D341Med (cell line): ENCODE data around the gene LPAR1.

Experiments used
- DNase-seq: peaks from one replicate; pipeline ENCODE4 v3.0.0; 2012; ENCODE audit warnings: low spot score

The LPAR1 gene

DNA sequence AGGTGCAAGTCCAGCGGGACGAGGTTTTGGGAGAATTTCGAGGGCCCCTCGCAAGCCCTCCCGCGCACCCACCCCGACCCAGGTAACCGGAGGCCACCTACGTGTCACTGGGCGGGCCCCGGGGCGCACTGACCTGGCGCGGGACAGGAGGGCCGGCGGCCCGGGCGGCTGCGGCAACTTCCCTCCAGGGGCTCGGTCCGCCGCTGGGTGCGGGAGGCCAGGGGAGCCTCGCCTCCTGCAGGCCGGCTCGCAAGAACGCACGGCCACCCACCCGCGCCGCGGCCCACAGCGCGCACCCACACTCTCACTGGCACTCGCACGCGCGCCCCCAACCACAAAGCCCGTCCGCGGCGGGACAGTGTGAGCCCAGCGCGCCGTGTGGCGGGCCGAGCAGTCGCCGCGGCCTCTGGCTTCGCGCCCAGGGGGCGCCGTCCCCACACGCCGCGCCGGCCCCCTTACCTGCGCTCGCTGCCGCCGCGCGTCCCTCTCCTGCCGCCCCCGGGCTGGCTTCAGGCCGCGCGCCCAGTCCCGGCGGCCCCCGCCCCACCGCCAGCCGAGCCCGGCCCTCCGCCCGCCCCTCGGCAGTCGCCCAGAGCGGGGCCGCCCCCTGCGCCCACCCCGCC lies 451 bp downstream of the LPAR1 start:
- DNase-seq, result peak; percentile 87

DNA sequence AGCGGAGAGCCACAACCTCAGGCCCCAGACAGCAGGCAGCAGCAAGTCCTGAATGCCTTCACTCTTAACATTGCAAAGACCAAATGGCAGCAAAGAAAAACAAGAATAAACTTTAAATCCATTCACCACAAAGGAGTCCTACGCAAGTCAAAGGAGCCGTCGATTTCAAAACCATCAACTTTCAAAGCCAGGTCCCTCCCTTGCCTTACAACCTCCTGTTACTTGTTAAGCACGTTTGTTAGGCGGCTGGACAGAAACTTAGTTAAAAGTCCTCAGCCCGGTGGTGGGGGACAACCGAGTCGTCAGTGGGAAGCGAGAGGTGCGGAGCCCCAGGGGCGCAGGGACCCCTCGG lies 938 bp downstream of the LPAR1 start:
- no peak for DNase-seq

DNA sequence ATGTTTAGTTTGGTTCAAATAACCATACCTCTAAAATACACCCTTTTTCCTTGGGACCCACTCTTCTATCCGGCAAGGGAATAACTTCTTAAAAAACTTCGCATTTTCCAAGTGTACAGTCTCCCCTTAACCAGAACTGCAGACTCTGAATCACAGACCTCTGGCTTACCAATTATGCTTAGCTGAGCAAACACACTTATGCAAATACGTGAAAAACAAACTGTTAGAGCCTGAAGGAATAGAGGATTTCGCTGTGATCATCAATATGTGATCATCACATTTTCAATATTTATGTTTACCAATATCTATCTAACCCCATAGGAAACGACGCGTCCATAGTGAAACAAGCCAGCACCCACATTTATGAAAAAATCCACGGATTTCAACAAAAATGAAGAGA lies 1.3 kb downstream of the LPAR1 start:
- DNase-seq, result no peak

DNA sequence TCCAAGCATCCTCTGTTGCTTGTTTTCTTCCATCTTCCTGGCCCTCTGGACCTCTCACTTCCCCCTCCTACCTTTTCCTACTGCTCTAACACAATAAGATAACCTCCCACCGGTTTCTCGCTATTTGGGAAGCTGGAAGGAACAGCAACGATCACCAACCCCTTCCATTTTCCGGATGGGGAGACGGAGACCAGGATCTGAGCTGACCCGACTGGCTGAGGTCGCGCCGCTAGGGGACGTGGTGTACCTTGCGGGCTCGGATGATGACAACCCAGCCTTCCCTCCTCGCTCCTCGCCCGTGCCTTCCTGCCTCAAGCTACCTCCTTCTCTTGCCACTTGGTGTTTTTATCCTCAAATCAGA lies 1.9 kb downstream of the LPAR1 start:
- DNase-seq, result no peak

DNA sequence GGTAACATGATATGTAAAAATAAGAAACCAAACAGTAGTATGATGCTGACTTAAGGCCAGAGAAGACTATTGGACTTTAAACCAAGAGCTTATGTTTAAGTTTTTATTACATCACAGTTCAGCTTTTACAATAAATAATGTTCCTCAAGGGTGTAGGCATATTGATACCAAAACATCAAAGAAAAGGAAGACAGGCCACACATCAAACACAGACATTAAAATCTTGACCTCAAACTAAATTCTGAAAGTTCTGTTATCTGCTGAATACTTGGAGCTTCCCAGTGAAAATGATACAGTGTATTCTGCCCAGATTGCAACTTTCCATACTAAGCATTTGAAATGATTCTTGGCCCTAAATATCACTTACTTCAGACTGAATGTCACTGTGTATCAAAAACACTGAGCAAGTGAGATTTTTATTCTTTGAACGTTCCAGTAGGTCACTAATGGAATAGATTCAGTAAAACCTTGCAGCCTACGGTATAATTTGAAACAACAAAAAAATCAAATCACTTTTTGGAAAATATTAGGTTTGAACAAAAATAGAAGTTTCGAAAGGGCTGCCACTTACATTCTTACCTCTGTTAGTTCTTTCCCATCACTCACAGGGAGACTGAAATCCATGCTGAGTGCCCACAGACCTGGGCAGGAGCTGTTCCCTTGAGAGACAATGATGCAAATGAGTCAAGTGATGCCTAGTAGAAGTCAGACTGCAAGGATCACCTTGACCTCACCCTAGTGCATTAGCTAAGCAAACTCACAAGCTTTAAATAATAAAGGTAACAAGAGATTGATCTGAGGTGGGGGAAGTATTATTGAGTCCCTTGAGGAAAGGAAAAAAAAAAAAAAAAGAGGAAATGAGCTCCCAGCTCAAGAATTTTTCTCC lies 2.5 kb downstream of the LPAR1 start:
- no peak for DNase-seq

DNA sequence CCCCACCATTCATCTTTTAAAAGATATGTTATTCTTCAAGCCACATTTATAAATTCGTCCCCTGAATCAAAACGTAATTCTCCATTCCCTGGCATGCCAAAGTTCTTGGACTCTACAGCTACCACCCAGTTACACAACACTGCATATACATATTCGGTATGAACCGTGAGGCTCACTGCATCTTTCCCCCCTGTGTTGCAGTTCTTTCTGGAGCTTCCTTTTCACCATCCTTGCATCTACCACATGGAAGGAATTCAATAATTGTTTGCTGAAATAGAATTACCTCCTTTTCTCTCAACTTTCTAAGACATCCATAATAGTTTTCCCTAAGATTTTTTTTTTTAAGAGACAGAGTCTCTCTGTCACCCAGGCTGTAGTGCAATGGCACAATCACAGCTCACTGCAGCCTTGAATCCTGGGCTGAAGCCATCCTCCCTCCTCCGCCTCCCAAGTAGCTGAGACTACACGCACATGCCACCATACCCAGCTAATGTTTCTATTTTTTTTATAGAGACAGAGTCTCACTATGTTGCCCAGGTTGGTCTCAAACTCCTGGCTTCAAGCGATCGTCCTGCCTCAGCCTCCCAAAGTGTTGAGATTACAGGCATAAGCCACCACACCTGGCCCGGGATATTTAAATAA lies 3.3 kb downstream of the LPAR1 start:
- DNase-seq, result no peak

DNA sequence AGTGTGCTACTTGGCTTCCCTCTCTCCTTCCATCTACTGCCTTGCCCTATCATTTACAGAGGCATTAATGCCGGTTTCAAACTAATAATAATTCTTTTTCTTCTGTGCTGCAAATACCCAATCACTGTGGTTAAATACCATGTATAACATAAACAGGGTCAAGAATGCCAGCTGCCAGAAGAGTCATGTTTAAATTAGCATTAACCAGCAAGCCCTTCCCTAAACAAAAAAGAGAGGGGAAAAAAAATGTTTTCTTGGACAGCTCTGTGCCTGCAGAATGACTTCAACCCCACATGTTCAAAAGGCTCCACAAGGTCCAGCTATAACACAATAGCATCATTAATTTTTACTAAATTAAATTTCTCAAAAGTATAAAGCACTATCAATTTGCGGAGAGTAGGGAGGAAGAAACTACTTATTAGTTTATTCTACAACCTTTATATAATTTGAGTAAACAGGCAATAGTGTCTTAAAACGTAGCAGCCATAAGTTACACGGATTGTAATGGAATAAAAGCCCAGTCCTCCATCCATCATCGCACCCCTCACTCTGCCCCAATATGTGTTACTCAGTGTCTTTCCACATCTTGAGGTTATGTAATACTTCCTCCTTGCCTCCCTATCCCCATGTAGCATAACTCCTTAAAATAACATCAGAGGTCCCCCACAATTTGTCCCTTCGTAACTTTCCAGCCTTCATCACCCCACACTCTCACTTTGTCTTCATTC lies 3.9 kb downstream of the LPAR1 start:
- DNase-seq, result no peak

DNA sequence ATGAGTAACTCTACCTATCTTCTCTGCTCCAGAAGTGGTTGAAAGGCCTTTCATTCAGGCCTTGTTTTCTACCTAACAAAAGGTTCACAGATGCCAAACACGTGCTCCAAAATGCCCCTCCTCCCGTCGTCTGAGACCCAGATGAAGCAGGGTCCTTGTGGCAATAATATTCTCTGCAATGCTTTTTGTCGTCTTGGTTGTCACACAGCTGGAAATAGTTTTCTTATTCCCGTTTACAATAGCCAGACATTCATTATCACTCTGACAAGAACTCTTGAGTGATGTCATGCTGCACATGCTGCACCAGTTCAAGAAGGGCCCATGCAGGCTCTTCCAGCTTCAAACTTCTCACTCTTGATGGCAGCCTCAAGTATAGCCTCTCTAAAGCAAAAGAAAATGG lies 7.8 kb downstream of the LPAR1 start:
- DNase-seq, result no peak

DNA sequence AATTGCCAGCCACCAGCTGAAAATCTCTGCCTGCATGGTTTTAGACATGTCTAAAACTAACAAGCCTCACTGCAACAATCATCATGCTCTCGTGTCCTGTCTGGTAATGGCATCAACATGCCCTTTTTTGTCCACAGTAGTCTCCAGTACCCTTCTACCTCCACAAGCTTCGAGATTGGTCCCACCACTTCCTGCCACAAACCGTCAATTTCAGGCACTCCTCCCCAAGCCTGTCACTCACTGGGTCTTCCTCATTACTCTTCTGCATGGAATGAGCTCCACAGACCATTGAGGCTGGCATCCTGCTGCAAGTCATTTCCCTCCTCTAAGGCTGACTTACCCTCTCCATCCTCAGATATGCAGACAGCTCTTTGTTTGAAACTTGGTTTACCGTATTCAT lies 9.0 kb downstream of the LPAR1 start:
- no peak for DNase-seq

DNA sequence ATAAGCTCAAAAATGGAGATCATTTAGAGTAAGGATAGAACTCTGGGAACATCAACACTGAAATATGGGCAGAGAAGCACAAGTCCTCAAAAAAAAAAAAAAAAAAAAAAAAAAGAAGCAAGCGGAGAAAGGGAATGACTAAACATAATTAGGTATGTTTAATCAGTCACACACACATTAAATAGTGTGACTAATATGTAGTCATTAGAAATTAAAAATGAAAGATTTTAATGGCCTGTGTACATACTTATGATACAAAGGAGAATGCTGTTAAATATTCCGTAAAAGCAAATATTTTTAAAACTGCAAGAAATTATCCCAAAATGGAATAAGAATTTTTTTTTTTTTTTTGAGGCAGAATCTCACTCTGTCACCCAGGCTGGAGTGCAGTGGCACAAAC lies 10.5 kb downstream of the LPAR1 start:
- DNase-seq, result no peak

DNA sequence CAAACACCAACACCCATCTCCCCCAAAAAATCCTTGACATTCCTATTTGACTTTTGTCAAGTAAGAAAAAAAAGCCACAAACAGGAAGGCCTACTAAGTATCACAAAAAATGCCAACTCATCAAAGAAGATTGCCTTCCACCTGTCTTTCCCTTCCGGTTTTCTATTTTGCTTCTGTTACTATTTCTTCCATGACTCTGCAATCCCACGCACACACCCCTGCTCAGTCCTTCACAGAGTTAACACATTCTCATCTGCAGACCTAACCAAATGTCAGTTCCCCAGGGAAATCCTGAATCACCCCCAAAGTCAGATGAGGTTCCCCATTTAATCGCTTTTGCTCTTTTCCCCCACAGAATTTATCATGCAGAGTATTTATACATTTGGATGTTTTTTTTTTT lies 15.1 kb downstream of the LPAR1 start:
- DNase-seq, result no peak

DNA sequence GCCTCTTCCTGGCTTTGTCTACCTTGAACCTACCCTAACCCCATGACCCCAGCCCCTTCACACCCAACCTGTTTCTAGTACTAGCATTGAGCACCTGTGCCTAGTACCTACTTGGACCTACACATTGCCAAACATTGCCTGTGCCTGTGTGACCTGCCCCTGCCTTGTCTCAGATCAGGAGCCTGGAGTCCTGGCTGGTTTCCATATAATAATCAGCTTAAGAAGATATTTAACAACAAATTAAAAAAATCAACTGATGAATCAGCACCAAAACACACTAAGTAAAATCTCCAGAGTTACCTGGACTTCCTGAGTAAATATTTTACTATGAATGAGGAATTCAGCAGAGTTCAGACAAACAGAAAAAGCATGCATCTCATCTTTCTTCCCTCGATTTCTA lies 17.7 kb downstream of the LPAR1 start:
- DNase-seq, result no peak

DNA sequence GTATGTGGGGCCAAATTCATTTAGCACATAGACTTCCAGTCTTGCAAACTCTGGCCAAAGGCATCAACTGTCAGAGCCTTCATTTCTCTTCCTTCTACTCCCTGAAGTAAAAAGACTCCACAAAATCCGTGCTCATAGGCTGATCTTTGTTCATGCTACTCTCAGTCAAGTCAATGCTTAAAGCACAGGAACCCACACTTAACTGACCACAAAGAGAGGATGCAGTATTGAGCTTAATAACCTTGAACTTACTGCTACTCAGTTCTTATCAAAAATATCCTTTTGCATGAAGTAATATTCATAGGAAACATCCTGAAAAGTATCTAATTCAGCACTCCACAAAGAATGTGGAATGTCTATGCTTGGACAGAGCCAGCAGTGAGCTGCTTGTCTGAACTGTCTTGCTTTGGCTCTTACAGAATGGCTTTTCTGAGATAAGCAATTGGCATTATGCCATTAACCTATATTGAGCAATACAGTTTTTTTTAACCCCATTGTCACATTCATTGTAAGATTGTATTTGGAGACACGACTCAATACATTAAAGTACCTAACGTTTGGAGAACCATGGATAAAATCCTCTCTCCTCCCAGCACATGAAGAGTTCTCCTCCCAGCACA lies 21.7 kb downstream of the LPAR1 start:
- no peak for DNase-seq

DNA sequence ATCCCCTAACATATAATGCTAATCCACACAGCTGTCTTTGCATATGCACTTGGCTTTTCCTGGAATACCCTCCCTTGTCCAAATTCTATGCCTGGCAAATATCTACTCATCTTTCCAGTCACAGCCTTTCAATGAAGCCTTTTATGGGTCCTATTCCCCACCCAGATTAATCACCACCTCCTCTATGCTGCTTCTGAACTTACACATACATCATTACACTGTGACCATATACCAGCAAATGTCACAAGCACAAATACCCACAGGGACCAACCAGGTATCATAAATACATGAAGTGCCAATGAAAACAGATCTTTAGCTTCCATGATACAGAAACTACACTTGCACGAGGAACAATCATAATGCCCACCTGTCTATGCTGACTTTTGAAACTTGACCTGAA lies 22.3 kb downstream of the LPAR1 start:
- no peak for DNase-seq

DNA sequence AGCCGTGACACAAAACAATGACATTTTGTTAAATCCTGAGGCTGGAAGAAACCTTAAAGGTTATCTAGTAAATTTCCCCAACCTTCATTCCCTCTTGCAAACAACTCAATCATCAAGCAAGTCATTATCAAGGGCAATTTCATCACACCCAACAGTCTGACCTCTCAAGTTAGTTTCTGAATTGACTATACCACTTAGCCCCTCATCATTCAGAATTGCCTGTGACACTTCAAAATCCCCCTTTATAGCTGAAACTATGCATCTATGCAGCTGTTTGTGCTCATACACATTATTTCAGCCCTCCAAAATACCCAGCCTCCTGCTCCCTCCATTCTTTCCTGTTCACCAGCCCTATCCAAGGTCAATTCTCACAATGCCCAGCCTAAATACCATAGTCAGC lies 24.6 kb downstream of the LPAR1 start:
- DNase-seq, result no peak

DNA sequence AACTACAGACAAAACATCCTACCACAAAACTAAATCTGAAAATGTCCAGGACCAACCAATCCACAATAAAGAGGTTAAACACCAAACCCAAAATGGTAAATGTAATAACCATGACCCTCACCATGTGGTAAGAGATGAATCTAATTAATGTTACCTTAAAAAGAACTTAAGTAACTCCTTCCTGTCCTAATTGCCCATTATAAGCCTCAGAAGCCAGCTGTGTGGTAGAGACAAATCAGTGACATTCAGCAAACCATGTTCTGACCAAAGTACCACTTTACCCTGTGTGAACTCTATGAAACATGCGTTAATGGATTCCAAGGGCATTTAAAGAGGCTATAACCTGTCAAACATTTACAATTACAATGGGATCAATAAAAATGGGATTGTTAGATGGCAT lies 25.0 kb downstream of the LPAR1 start:
- DNase-seq, result no peak

DNA sequence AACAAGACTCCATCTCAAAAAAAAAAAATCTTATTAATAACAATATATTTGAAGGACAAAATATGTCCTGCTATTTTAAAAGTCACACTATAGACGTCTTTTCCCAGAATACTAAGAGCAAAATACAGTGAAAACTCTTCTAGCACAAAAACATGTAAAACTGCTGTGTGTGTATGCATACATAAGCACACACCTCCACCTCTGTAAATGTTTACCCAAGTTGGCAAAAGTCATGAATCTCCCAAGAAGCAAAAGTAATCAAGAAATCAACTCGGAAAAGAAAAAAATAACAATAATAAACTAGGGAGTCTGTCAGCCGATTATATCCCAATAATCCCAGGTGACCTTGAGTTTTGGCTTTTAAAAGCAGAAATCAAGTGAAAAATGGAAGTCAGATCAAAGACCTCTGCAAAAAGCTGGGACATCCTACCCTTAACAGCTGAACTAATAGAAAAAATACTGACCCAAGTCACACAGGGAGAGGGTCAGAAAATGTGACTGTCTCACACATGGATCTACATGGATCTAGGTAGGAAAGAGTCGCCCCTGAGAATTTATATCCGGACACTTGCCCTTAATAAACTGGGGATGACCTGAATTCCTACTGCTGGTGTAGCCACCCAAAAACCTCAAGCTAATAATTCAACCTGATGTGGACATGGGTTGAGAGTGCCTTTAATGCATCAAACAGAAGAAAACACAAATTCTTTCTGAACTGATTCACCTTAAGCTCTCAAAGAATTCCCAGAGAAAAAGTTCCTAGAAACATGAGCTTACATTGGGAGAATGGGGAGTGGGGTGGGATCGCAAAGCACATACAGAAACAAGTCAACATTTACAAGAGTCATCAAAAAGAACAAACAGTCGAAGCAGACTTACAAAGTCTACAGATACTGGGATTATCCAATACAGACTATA lies 29.9 kb downstream of the LPAR1 start:
- no peak for DNase-seq

DNA sequence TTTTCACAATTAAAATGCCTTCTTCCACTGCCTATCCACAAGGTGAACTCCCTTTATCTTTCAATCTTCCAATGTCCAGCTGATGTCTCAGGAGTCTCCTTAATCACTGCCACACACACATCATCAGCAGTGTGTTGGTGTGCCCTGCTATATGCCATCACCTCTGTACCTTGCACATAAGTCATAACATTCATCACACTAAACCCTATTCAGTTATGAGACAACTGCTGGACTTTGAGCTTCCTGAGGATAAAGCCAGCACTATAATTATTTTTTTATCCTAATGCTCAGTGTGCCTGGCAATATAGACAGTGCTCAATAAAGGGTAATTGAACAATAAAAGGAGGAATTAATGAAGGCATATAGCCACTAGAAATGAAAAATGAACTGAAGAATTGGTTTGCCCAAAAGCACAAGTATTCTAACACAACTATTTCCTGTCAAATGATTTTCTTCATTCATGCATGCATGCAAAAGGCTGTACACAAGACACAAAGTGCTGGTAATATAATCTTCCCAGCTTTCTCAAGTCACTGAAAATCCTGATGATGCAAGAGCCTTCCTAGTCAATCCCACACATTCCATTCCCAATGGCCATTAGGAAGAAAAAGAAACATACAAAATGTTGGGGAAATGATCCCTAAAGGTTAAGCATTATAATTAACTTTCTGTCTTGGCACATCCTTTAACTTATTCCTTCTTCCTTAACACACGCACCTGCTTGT lies 32.4 kb downstream of the LPAR1 start:
- DNase-seq, result no peak

DNA sequence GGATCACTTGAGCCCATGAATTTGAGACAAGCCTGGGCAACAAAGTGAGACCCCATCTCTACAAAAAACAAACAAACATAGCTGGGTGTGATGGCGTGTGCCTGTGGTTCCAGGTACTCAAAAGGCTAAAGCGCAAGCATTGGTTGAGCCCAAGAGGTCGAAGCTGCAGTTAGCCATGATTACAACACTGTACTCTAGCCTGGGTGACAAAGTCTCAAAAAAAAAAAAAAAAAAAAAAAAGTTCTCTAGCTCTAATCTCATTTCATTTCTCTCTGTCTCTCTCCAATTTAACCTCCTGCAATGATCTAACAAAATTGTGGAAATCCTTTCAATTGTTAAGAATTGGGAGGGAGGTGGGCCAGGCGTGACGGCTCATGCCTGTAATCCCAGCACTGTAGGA lies 33.3 kb downstream of the LPAR1 start:
- DNase-seq, result no peak

DNA sequence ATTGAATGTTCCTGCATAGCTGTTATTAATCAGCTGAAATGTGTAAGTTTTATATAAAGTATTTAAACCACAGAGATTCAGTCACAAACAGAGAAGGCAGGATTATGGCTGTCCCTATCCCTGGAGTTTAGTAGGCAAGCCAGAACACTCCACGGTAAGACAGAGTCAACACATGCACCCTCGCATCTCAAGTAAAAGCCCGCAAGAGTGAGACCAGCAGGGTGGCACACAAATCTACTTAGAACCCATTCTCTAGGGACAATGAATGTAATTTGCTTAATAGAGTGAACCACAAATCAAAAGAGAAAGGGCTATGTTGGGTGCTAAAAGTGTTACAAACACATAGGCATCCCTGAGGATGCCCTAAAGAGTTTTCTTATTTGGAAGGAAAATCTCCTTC lies 35.1 kb downstream of the LPAR1 start:
- peak; percentile 60 for DNase-seq

DNA sequence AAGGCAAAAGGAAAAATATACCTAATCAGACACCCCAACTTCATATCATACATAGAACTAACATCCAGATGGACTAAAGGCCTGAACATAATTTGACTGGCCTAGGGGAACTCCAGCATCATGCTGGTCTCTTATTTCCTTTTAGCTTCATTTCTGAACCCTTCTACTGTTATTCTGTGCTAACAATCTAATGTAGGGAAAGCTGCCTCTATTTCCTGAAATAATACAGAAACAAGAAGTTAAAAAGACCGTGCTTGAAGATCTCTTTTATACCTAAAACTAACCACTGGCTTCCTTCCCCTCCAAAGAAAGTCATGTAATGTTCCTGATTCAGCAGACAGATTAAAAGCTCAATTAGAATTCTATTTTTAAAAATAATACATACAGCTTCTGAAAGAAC lies 36.7 kb downstream of the LPAR1 start:
- DNase-seq, result no peak
